Activated naive CD4-positive, alpha-beta T cell treated with anti-CD3 and anti-CD28 coated beads, Interleukin-2, amount 50 U/mL, for 24 hours (primary cell): ENCODE data around the gene AGRN.
"Not testable (repeated sequence)": the region's sequence is repeated elsewhere in the genome, so short reads cannot be mapped to it uniquely, and the experiment has no call there.

Experiments used
- H3K27ac Mint-ChIP-seq: one replicate; pipeline ENCODE4 v1.8.0; 2021; ENCODE audit warnings: mild to moderate bottlenecking, mixed read lengths
- H3K27me3 Mint-ChIP-seq: one replicate; pipeline ENCODE4 v1.8.0; 2021; ENCODE audit warnings: mixed read lengths
- H3K36me3 Mint-ChIP-seq: one replicate; pipeline ENCODE4 v1.8.0; 2021; ENCODE audit warnings: mixed read lengths
- H3K4me1 Mint-ChIP-seq: one replicate; pipeline ENCODE4 v1.8.0; 2021; ENCODE audit warnings: mixed read lengths
- H3K4me3 Mint-ChIP-seq: one replicate; pipeline ENCODE4 v1.8.0; 2021; ENCODE audit warnings: mild to moderate bottlenecking, mixed read lengths
- H3K9me3 Mint-ChIP-seq: one replicate; pipeline ENCODE4 v1.8.0; 2021; ENCODE audit warnings: mixed read lengths

The AGRN gene

GRCh38 chr1:1098681-1099421 is 78.9 kb downstream of the AGRN start:
- peaks cover 10% of the 10 kb centered on the region for H3K36me3 Mint-ChIP-seq
- peaks cover 5% of the 10 kb centered on the region for H3K9me3 Mint-ChIP-seq
- peak overlapping the region; percentile 84 for H3K27ac Mint-ChIP-seq
- H3K4me1 Mint-ChIP-seq, result peaks cover 50% of the 10 kb centered on the region
- no peaks in the 10 kb centered on the region for H3K27me3 Mint-ChIP-seq
- H3K4me3 Mint-ChIP-seq, result peak overlapping the region; percentile 27

DNA sequence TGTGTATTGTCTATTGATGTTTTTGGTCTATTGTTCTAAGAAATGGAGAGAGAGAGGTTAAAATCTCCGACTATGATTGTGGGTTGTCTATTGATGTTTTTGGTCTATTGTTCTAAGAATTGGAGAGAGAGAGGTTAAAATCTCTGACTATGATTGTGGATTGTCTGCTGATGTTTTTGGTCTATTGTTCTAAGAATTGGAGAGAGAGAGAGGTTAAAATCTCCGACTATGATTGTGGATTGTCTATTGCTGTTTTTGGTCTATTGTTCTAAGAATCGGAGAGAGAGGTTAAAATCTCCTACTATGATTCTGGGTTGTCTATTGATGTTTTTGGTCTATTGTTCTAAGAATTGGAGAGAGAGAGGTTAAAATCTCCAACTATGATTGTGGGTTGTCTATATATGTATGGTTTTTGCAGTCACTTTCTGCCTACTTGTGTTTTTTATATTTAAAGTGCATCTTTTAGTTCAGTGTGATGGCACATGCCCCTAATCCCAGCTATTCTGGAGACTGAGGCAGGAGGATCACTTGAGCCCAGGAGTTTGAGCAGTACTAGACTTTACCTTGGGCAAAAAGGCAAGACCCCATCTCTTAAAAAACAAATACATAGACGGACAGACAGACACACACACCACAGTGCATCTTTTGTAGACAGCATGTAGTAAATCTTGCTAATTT is 79.7 kb downstream of the AGRN start:
- Mint-ChIP-seq H3K4me1 (peaks cover 58% of the 10 kb centered on the region), H3K9me3 (peaks cover 5% of the 10 kb centered on the region), H3K27me3 (no peaks in the 10 kb centered on the region), H3K36me3 (peaks cover 10% of the 10 kb centered on the region), H3K27ac (peak overlapping the region; percentile 84), H3K4me3 (peak overlapping the region; percentile 27)

GRCh38 chr1:1100296-1100695 is 80.4 kb downstream of the AGRN start:
- Mint-ChIP-seq H3K4me1 (peaks cover 62% of the 10 kb centered on the region), H3K4me3 (peak overlapping the region; percentile 37), H3K9me3 (peaks cover 5% of the 10 kb centered on the region), H3K27ac (no peak overlapping the region), H3K36me3 (peaks cover 10% of the 10 kb centered on the region), H3K27me3 (no peaks in the 10 kb centered on the region)

- no peak overlapping the region for H3K27ac Mint-ChIP-seq
- peaks cover 10% of the 10 kb centered on the region for H3K36me3 Mint-ChIP-seq
- peaks cover 70% of the 10 kb centered on the region for H3K4me1 Mint-ChIP-seq
- no peak overlapping the region for H3K4me3 Mint-ChIP-seq
- no peaks in the 10 kb centered on the region for H3K27me3 Mint-ChIP-seq
- peaks cover 5% of the 10 kb centered on the region for H3K9me3 Mint-ChIP-seq
Observed at GRCh38 chr1:1101503-1101902, 81.6 kb downstream of the AGRN start.

DNA sequence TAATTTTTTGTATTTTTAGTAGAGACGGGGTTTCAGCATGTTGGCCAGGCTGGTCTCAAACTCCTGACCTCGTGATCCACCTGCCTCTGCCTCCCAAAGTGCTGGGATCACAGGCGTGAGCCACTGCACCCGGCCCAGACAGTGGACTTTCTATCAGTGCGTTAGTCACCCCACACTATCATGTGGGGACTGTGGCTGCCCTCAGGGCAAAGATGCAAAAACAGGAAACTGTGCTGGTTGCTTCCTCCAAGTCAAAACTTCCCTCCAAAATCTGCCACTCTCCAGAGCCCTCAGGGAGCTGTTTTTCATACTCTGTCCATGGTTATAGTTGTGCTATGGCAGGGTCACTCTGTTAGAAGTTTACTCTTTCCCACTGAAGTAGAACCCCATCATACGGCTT is 84.2 kb downstream of the AGRN start:
- Mint-ChIP-seq H3K4me1 (peaks cover 62% of the 10 kb centered on the region), H3K4me3 (peak overlapping the region; percentile 7)
- not testable (repeated sequence) for H3K27me3 Mint-ChIP-seq, H3K36me3 Mint-ChIP-seq, H3K9me3 Mint-ChIP-seq, H3K27ac Mint-ChIP-seq
